Transverse colon (tissue), 4 donors: ENCODE data around the gene UVRAG. TPM values are rescaled to one million over a fixed set of nuclear protein-coding genes. Genes with fewer than 3 reads are reported as not detected.

Experiments used
- DNase-seq: peaks from one replicate; pipeline ENCODE4 v3.0.0-alpha.2; 2019
- H3K27ac ChIP-seq, 4 donors: fragments of 200-600 bp; sonication (generic); 2 replicates each; pipeline ENCODE4 v1.5.1; 2016 to 2018; ENCODE audit warnings: inconsistent platforms in 4 of 4
- H3K27me3 ChIP-seq: fragments of 200-600 bp; sonication (generic); 2 replicates; pipeline ENCODE4 v1.5.1; 2017; ENCODE audit warnings: inconsistent platforms
- H3K36me3 ChIP-seq, 4 donors: fragments of 200-600 bp; sonication (generic); 2 replicates each; pipeline ENCODE4 v1.5.1; 2017 to 2019; ENCODE audit warnings: inconsistent platforms in 4 of 4
- H3K4me1 ChIP-seq, 4 donors: fragments of 200-600 bp; sonication (generic); 2 replicates each; pipeline ENCODE4 v1.5.1; 2017 to 2020; ENCODE audit warnings: inconsistent platforms in 4 of 4
- H3K4me3 ChIP-seq, 4 donors: fragments of 200-600 bp; sonication (generic); 1 replicate in 1 of 4; 2 replicates in 3 of 4; pipeline versions ENCODE4 v1.5.1 to v1.6.1; 2017 to 2019; ENCODE audit warnings: inconsistent platforms in 4 of 4
- H3K9me3 ChIP-seq, 2 donors: fragments of 200-600 bp; sonication (generic); 2 replicates each; pipeline ENCODE4 v1.5.1; 2017 to 2019; ENCODE audit warnings: inconsistent platforms in 2 of 2
- EP300 ChIP-seq: sonication (generic); formaldehyde crosslinking; IDR thresholded peaks from one replicate; pipeline ENCODE4 v1.6.1; 2017; ENCODE audit warnings: antibody characterized with exemption, low read depth
- POLR2A ChIP-seq: fragments of 450-650 bp; IDR thresholded peaks from one replicate; pipeline ENCODE4 v1.6.1; 2016; ENCODE audit warnings: antibody characterized with exemption, mild to moderate bottlenecking, moderate library complexity
- POLR2AphosphoS5 ChIP-seq, 3 donors: sonication (generic); formaldehyde crosslinking; IDR thresholded peaks; one replicate each; pipeline ENCODE4 v1.6.1; 2016; ENCODE audit warnings: antibody characterized with exemption in 3 of 3
- WGBS, 2 donors: methylation state at CpG; one replicate each; pipeline ENCODE4 v1.1.5; 2018; ENCODE audit warnings: low coverage in 1 of 2; 5-methylcytosine and 5-hydroxymethylcytosine counted together
- in situ Hi-C, 4 donors: fragments of 200-750 bp; cut with MboI; loops; one replicate each; pipeline versions ENCODE4 v1.15.0 to v1.15.1; 2017; ENCODE audit warnings: low sequenced_read_pairs in 3 of 4, low pct_ligation_motif_present in 1 of 4, low pct_unique_long_range_greater_than_20kb in 1 of 4
- intact Hi-C: fragments of 100-400 bp; cut with DNase I; formaldehyde crosslinking; loops from one replicate; pipeline ENCODE4 v1.15.1; 2023; ENCODE audit warnings: low total_unique reads
- total RNA-seq, 4 donors: library from RNA; depleted of rRNA; stranded (reverse); fragments of >200 nt; gene quantifications; one replicate each; pipeline ENCODE4 v1.1.0, GENCODE V29; 2016
- TF ChIP-seq, protein P1 (sequence below), 5 experiments: fragments of 200-600 bp in 3 of 5; fragments of 450-650 bp in 2 of 5; sonication (generic) in 3 of 5; IDR thresholded peaks; 1 replicate in 2 of 5; 2 replicates in 3 of 5; pipeline ENCODE4 v1.5.1; 2016 to 2017; ENCODE audit warnings: antibody characterized with exemption in 5 of 5, inconsistent platforms in 3 of 5, mild to moderate bottlenecking in 2 of 5, moderate library complexity in 1 of 5

The UVRAG gene
- total RNA-seq, 4 donors from 2014 or later = 12.7 to 34.6 (median 19.3) TPM

DNA sequence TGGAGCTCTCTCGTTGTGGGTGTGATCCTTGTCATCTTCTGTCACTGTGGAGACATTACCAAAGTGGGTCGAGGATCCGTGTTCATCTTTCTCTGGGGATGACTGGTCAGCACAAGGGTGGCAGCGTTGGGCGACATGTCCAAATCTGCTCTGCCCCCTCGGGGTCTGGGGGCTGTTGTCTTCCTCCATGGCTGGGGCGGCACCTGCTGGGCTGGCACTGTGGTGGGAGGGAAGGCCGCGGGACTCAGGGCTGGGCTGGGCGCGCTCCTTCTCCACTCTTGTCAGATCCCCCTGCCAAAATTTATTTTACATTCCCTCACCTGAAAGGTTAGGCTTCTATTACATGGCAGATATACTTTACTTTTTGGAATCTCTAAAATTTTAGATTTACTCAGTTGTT, 96.4 kb downstream of the UVRAG start:
- no peak for TF ChIP-seq POLR2AphosphoS5 (IDR thresholded peaks at IDR 0.05)
- no peak for TF ChIP-seq POLR2A
- no peak for TF ChIP-seq EP300
- TF ChIP-seq, protein P1, sequence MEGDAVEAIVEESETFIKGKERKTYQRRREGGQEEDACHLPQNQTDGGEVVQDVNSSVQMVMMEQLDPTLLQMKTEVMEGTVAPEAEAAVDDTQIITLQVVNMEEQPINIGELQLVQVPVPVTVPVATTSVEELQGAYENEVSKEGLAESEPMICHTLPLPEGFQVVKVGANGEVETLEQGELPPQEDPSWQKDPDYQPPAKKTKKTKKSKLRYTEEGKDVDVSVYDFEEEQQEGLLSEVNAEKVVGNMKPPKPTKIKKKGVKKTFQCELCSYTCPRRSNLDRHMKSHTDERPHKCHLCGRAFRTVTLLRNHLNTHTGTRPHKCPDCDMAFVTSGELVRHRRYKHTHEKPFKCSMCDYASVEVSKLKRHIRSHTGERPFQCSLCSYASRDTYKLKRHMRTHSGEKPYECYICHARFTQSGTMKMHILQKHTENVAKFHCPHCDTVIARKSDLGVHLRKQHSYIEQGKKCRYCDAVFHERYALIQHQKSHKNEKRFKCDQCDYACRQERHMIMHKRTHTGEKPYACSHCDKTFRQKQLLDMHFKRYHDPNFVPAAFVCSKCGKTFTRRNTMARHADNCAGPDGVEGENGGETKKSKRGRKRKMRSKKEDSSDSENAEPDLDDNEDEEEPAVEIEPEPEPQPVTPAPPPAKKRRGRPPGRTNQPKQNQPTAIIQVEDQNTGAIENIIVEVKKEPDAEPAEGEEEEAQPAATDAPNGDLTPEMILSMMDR (IDR thresholded peaks at IDR 0.05) = no peak
- H3K9me3 ChIP-seq = no peaks in the 10 kb centered on the region
- H3K27ac ChIP-seq = no peak overlapping the region
- 96 to 100% methylated on average over 2 to 11 of the region's 11 CpGs for WGBS, 2 donors
- H3K4me3 ChIP-seq = no peak overlapping the region
- no peaks in the 10 kb centered on the region for H3K4me1 ChIP-seq
- in situ Hi-C loops (no loop called here), intact Hi-C loops (no loop called here)
- DNase-seq = no peak
- H3K36me3 ChIP-seq = no peaks in the 10 kb centered on the region
- H3K27me3 ChIP-seq = no peaks in the 10 kb centered on the region

DNA sequence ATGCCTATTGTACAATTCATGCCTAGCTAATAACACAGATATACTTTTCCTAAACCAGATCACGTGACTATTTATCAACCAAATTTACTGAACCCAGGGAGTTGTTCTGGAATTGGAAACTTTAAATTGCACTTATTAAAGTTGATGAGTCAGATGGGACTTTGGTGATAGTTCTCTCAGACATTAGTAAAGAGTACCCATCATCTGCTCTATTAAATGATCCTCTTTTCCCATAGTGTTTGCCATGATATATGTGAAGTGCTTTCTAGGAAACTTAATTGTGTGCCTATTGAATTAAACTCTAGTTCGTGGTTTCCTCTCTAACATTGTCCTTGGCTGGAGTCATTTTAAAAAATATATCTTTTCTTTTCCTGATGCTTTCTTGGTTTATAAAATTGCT, 99.0 kb downstream of the UVRAG start:
- intact Hi-C loops (no loop called here), in situ Hi-C loops (no loop called here)
- H3K27me3 ChIP-seq = no peaks in the 10 kb centered on the region
- TF ChIP-seq, protein P1 (IDR thresholded peaks at IDR 0.05) = no peak
- TF ChIP-seq EP300 = no peak
- TF ChIP-seq POLR2A = no peak
- TF ChIP-seq POLR2AphosphoS5 (IDR thresholded peaks at IDR 0.05) = no peak
- DNase-seq = no peak
- no peaks in the 10 kb centered on the region for H3K9me3 ChIP-seq
- no peak overlapping the region for H3K4me3 ChIP-seq
- H3K36me3 ChIP-seq = no peaks in the 10 kb centered on the region
- no peak overlapping the region for H3K27ac ChIP-seq
- 97 to 100% methylated on average over 2 of the region's 2 CpGs for WGBS, 2 donors
- peaks cover 0 to 8% (median 0%) of the 10 kb centered on the region in 4 donors for H3K4me1 ChIP-seq

DNA sequence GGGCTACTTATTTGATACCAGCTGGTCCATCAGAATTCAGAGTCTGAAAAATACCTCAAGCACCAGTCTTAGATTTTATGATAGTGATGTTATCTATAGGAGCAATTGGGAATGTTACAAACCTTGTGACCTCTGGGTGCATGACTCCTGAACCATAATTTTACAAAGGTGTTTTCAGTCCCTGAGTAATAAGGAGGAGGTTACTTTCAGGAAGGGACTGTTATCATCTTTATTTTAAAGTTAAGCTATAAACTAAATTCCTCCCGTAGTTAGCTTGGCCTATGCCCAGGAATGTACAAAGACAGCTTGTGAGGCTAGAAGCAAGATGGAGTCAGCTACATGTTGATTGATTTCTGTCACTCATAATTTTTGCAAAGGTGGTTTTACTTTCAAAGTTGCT, 101.9 kb downstream of the UVRAG start:
- Histone ChIP-seq H3K27ac (no peak overlapping the region), H3K4me1 (peaks cover 0 to 18% (median 0%) of the 10 kb centered on the region in 4 donors), H3K36me3 (no peaks in the 10 kb centered on the region), H3K4me3 (no peak overlapping the region), H3K9me3 (no peaks in the 10 kb centered on the region), H3K27me3 (no peaks in the 10 kb centered on the region)
- TF ChIP-seq POLR2AphosphoS5 (IDR thresholded peaks at IDR 0.05) (no peak), POLR2A (no peak), EP300 (no peak)
- TF ChIP-seq, protein P1 (IDR thresholded peaks at IDR 0.05) = no peak
- in situ Hi-C loops (no loop called here), intact Hi-C loops (no loop called here)
- no peak for DNase-seq
- WGBS, 2 donors = 53 to 73% methylated on average over 1 of the region's 1 CpG

DNA sequence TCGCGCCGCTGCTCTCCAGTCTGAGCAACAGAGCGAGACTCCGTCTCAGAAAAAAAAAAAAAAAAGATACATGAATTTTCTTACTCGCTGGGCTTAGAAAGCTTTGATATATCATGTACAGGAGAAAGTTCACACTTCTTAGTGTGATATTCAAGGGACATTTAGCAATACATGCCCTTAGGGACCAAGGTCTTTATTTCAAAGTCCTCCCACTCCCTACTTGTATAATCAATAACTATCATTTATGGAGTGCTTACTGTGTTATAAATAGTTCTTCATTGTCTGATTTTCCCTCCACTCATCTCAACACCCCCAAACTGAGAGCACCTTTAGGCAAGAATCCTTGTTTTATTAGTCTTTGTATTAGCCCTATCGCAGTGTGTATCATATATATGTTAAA, 103.3 kb downstream of the UVRAG start:
- WGBS, 2 donors = 84 to 97% methylated on average over 4 to 7 of the region's 7 CpGs
- DNase-seq = no peak

More for the DNA sequence above, 103.3 kb downstream of the UVRAG start:
- no peak overlapping the region for H3K4me3 ChIP-seq
- in situ Hi-C loops = no loop called here
- peaks cover 0 to 21% (median 0%) of the 10 kb centered on the region in 4 donors for H3K4me1 ChIP-seq
- intact Hi-C loops = no loop called here
- no peaks in the 10 kb centered on the region for H3K36me3 ChIP-seq
- no peak overlapping the region for H3K27ac ChIP-seq
- no peak for TF ChIP-seq POLR2A
- no peak for TF ChIP-seq POLR2AphosphoS5 (IDR thresholded peaks at IDR 0.05)
- no peak for TF ChIP-seq EP300
- TF ChIP-seq, protein P1 (IDR thresholded peaks at IDR 0.05) = no peak
- H3K27me3 ChIP-seq = no peaks in the 10 kb centered on the region
- H3K9me3 ChIP-seq = no peaks in the 10 kb centered on the region
